Glutamatergic neuron (in vitro differentiated cells): ENCODE measurements around the gene MZF1. TPM values are rescaled to one million over a fixed set of nuclear protein-coding genes. Genes with fewer than 3 reads are reported as not detected.

ENCODE experiments used
- DNase-seq: peaks from one replicate; pipeline ENCODE4 v3.0.0; 2022
- H3K27ac Mint-ChIP-seq: one replicate; pipeline ENCODE4 v1.8.0; 2020; ENCODE audit warnings: mild to moderate bottlenecking, mixed read lengths, inconsistent platforms; ENCODE audit not compliant: unreplicated experiment
- H3K27me3 Mint-ChIP-seq: one replicate; pipeline ENCODE4 v1.8.0; 2020; ENCODE audit warnings: mild to moderate bottlenecking, moderate library complexity, mixed read lengths, inconsistent platforms; ENCODE audit not compliant: unreplicated experiment
- H3K36me3 Mint-ChIP-seq: one replicate; pipeline ENCODE4 v1.8.0; 2020; ENCODE audit warnings: mild to moderate bottlenecking, mixed read lengths, inconsistent platforms; ENCODE audit not compliant: unreplicated experiment
- H3K4me1 Mint-ChIP-seq: one replicate; pipeline ENCODE4 v1.8.0; 2020; ENCODE audit warnings: mild to moderate bottlenecking, low read depth, mixed read lengths, inconsistent platforms; ENCODE audit not compliant: unreplicated experiment
- H3K4me3 Mint-ChIP-seq: one replicate; pipeline ENCODE4 v1.8.0; 2020; ENCODE audit warnings: mild to moderate bottlenecking, mixed read lengths, inconsistent platforms; ENCODE audit not compliant: unreplicated experiment
- H3K9me3 Mint-ChIP-seq: one replicate; pipeline ENCODE4 v1.8.0; 2020; ENCODE audit warnings: mild to moderate bottlenecking, moderate library complexity, mixed read lengths, inconsistent platforms; ENCODE audit not compliant: unreplicated experiment
- CTCF ChIP-seq: fragments of 200-600 bp; sonication (generic); IDR thresholded peaks from one replicate; pipeline ENCODE4 v1.5.0; 2021; ENCODE audit not compliant: partially characterized antibody, unreplicated experiment
- total RNA-seq: library from RNA; stranded (reverse); fragmentation: NEBNext Ultra II Directional; extraction: Animal tissue kit (Norgen Biotek cat#: 25700); gene quantifications from one replicate; pipeline ENCODE4 v1.2.1, GENCODE V29; 2021; ENCODE audit not compliant: unreplicated experiment

MZF1 gene
- total RNA-seq, 1 donor from 2014 or later, result 27.3 TPM

- no peak for TF ChIP-seq CTCF
- Mint-ChIP-seq H3K9me3 (peaks cover 27% of the 10 kb centered on the region), H3K36me3 (no peaks in the 10 kb centered on the region), H3K4me3 (no peak overlapping the region), H3K27me3 (peaks cover 21% of the 10 kb centered on the region), H3K4me1 (peaks cover 20% of the 10 kb centered on the region), H3K27ac (no peak overlapping the region)
- no peak for DNase-seq
These were observed 22.6 kb downstream of the MZF1 start for GRCh38 chr19:58550362-58551122.

GRCh38 chr19:58549664-58550361, 23.3 kb downstream of the MZF1 start:
- Mint-ChIP-seq H3K27ac (peak overlapping the region; percentile 69), H3K36me3 (no peaks in the 10 kb centered on the region), H3K9me3 (peaks cover 30% of the 10 kb centered on the region), H3K4me3 (no peak overlapping the region), H3K27me3 (peaks cover 21% of the 10 kb centered on the region), H3K4me1 (peaks cover 20% of the 10 kb centered on the region)
- TF ChIP-seq CTCF, result no peak
- DNase-seq, result no peak

- no peak overlapping the region for H3K27ac Mint-ChIP-seq
- H3K36me3 Mint-ChIP-seq, result no peaks in the 10 kb centered on the region
- H3K4me1 Mint-ChIP-seq, result peaks cover 15% of the 10 kb centered on the region
- peaks cover 22% of the 10 kb centered on the region for H3K27me3 Mint-ChIP-seq
- TF ChIP-seq CTCF, result no peak
- no peak for DNase-seq
- H3K9me3 Mint-ChIP-seq, result peaks cover 24% of the 10 kb centered on the region
- H3K4me3 Mint-ChIP-seq, result no peak overlapping the region
These were observed 24.1 kb downstream of the MZF1 start for GRCh38 chr19:58548859-58549663.

GRCh38 chr19:58547323-58548312, 25.5 kb downstream of the MZF1 start:
- Mint-ChIP-seq H3K27ac (peak overlapping the region; percentile 29), H3K27me3 (peaks cover 23% of the 10 kb centered on the region), H3K4me1 (peaks cover 10% of the 10 kb centered on the region), H3K9me3 (peaks cover 23% of the 10 kb centered on the region), H3K36me3 (no peaks in the 10 kb centered on the region), H3K4me3 (no peak overlapping the region)
- DNase-seq, result no peak
- no peak for TF ChIP-seq CTCF
